RPMI7951 (cell line): ENCODE measurements around the gene ADAMTS3. TPM values are rescaled to one million over a fixed set of nuclear protein-coding genes. Genes with fewer than 3 reads are reported as not detected.

Experiments used
- DNase-seq: peaks from one replicate; pipeline ENCODE4 v3.0.0-alpha.2; 2012; ENCODE audit warnings: low read depth
- total RNA-seq: library from RNA; depleted of rRNA; stranded (reverse); fragments of >200 nt; shearing (Covaris generic); gene quantifications from 2 replicates; pipeline ENCODE4 v1.2.3, GENCODE V29; 2014

The ADAMTS3 gene
- total RNA-seq, 1 experiment from 2014 or later: 0.36 TPM

GRCh38 chr4:72300126-72300525 is 268.9 kb downstream of the ADAMTS3 start:
- DNase-seq: no peak

- peak; percentile 52 for DNase-seq
These were observed 273.0 kb downstream of the ADAMTS3 start for GRCh38 chr4:72295966-72296557.

- no peak for DNase-seq
These were observed 278.3 kb downstream of the ADAMTS3 start for GRCh38 chr4:72290737-72291136.

- no peak for DNase-seq
These were observed 282.1 kb downstream of the ADAMTS3 start for GRCh38 chr4:72286910-72287309.

- DNase-seq: peak; percentile 2
These were observed 282.8 kb downstream of the ADAMTS3 start for GRCh38 chr4:72286185-72286584.

- DNase-seq: no peak
These were observed 285.7 kb downstream of the ADAMTS3 start for GRCh38 chr4:72283357-72283756.

- DNase-seq: no peak
These were observed 288.8 kb downstream of the ADAMTS3 start for GRCh38 chr4:72280252-72280651.

GRCh38 chr4:72275381-72275780 is 293.6 kb downstream of the ADAMTS3 start:
- no peak for DNase-seq

- DNase-seq: no peak
These were observed 294.8 kb downstream of the ADAMTS3 start for GRCh38 chr4:72274251-72274650.

- no peak for DNase-seq
These were observed 313.8 kb downstream of the ADAMTS3 start for GRCh38 chr4:72255269-72255668.

GRCh38 chr4:72243641-72244040 is 325.4 kb downstream of the ADAMTS3 start:
- DNase-seq: no peak

GRCh38 chr4:72239487-72240116 is 329.4 kb downstream of the ADAMTS3 start:
- DNase-seq: no peak
